Measurements from ENCODE around the gene MBLAC1.

MBLAC1 gene

DNA sequence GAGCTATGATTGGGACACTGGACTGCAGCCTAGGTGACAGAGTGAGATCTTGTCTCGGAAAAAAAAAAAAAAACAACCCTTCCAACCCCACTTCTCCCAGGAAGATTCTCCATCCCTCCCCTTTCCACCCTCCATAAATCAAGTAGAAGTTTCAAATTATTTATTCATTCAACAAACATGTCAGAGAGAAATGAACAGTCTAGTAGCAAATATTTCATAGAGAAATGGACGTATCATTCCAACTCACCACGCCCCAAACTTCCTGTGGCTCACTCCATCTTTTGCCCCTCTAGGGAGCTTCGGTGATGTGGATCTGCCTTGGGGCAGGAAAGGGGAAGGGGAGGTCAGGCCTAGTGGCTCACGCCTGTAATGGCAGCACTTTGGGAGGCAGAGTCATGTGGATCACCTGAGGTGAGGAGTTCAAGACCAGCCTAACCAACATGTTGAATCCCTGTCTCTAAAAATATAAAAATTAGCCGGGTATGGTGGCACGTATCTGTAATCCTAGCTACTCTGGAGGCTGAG is 32.4 kb downstream of the MBLAC1 start:
- Histone ChIP-seq H3K9ac (ENCODE audit: low read length) (no peak overlapping the region), H3K9me3 (ENCODE audit: low read length) (no peaks in the 10 kb centered on the region), H3K36me3 (ENCODE audit: insufficient read depth, low read length) (peaks cover 17% of the 10 kb centered on the region), H3K27me3 (ENCODE audit: control insufficient read depth in 1 of 2, insufficient read depth in 2 of 2, low read length in 2 of 2) (no peaks in the 10 kb centered on the region), H3K4me1 (ENCODE audit: insufficient read depth, low read length) (peaks cover 11% of the 10 kb centered on the region), H3K27ac (ENCODE audit: low read depth, low read length) (peak overlapping the region; percentile 82), H3K4me3 (ENCODE audit: low read depth in 1 of 2, low read length in 2 of 2) (peak overlapping the region; percentile 71 to 91)

DNA sequence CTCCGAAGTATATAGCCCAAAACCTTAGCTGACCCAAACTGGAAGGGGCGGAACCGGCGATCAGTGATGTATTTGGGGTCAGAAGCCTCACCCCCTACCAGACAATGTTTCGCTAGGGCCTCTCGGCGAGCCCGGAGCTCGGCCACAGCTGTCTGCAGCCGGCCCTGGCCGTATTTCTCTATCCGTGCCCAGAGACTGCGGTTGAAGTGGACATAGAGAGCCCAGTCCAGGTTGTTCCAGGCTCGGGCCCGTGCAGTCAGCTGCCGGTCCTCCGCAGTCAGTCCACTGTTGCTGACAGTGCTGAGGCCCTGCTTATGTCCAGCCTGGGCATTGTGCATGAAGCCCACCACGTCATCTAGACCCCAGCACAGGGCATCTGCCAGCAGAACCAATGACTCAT is 33.3 kb downstream of the MBLAC1 start:
- peaks cover 11% of the 10 kb centered on the region for H3K4me1 ChIP-seq (ENCODE audit: insufficient read depth, low read length)
- no peaks in the 10 kb centered on the region for H3K9me3 ChIP-seq (ENCODE audit: low read length)
- no peak overlapping the region for H3K27ac ChIP-seq (ENCODE audit: low read depth, low read length)
- H3K27me3 ChIP-seq (ENCODE audit: control insufficient read depth in 1 of 2, insufficient read depth in 2 of 2, low read length in 2 of 2) = no peaks in the 10 kb centered on the region
- no peak overlapping the region for H3K9ac ChIP-seq (ENCODE audit: low read length)
- H3K4me3 ChIP-seq (ENCODE audit: low read depth in 1 of 2, low read length in 2 of 2) = no peak overlapping the region
- peaks cover 16% of the 10 kb centered on the region for H3K36me3 ChIP-seq (ENCODE audit: insufficient read depth, low read length)

GRCh38 chr7:100163006-100163531 is 36.3 kb downstream of the MBLAC1 start:
- Histone ChIP-seq H3K9me3 (ENCODE audit: low read length) (no peaks in the 10 kb centered on the region), H3K27ac (ENCODE audit: low read depth, low read length) (no peak overlapping the region), H3K36me3 (ENCODE audit: insufficient read depth, low read length) (no peaks in the 10 kb centered on the region), H3K9ac (ENCODE audit: low read length) (no peak overlapping the region), H3K27me3 (ENCODE audit: control insufficient read depth in 1 of 2, insufficient read depth in 2 of 2, low read length in 2 of 2) (no peaks in the 10 kb centered on the region), H3K4me3 (ENCODE audit: low read depth in 1 of 2, low read length in 2 of 2) (no peak overlapping the region), H3K4me1 (ENCODE audit: insufficient read depth, low read length) (peaks cover 22% of the 10 kb centered on the region)

DNA sequence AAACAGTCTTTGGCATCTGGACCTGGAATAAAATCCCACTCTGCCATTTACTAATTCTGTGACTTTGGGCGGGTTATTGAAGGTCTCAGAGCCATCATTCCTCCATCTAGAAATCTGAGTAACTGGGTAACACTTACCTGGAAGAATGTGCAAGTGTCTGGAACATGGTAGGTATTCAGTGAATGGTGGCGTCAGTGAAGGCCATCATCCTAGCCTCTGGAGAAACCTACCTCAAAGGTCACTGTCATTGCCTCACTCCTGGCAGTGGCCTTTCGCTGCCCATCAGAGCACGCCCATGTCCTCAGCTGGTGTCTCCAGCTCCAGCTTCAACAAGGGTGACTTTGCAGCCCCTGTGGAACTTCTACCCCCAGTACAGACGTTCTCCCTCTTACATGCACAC is 37.1 kb downstream of the MBLAC1 start:
- Histone ChIP-seq H3K36me3 (ENCODE audit: insufficient read depth, low read length) (no peaks in the 10 kb centered on the region), H3K27me3 (ENCODE audit: control insufficient read depth in 1 of 2, insufficient read depth in 2 of 2, low read length in 2 of 2) (no peaks in the 10 kb centered on the region), H3K27ac (ENCODE audit: low read depth, low read length) (no peak overlapping the region), H3K4me1 (ENCODE audit: insufficient read depth, low read length) (peaks cover 23% of the 10 kb centered on the region), H3K9me3 (ENCODE audit: low read length) (no peaks in the 10 kb centered on the region), H3K9ac (ENCODE audit: low read length) (no peak overlapping the region), H3K4me3 (ENCODE audit: low read depth in 1 of 2, low read length in 2 of 2) (no peak overlapping the region)

DNA sequence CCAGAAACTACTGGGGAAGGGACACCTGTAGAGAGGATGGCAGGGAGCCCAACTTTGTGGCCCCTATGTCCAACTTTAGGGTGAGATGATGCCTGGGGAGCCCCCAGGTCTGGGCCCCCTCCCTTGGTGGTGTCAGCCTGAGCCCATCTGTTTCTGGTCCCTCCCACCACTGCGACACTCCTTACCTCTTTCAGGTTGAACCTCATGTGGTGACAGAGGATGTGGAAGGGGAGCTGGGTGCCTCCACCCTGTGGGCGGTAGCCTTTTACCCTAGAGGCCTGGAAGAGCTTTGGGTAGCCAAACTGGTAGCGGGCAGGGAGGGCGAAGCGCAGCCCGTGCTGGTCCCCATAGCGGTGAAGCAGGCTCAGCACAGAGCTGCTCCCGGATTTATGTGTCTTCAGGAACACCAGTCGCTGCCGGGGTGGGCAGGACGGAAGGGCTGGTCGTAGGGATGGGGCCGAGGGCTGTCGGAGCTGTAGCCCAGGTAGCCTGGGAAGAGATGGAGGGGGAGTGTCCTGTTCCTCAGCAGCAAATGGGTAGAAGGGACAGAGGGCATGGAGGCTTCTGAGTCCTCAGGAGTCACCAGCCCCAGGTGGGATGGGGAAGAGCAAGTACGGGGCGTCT is 39.7 kb downstream of the MBLAC1 start:
- no peak overlapping the region for H3K4me3 ChIP-seq (ENCODE audit: low read depth in 1 of 2, low read length in 2 of 2)
- H3K27me3 ChIP-seq (ENCODE audit: control insufficient read depth in 1 of 2, insufficient read depth in 2 of 2, low read length in 2 of 2) = peaks cover 0 to 8% of the 10 kb centered on the region in 2 donors
- no peaks in the 10 kb centered on the region for H3K9me3 ChIP-seq (ENCODE audit: low read length)
- H3K27ac ChIP-seq (ENCODE audit: low read depth, low read length) = no peak overlapping the region
- no peak overlapping the region for H3K9ac ChIP-seq (ENCODE audit: low read length)
- peaks cover 19% of the 10 kb centered on the region for H3K4me1 ChIP-seq (ENCODE audit: insufficient read depth, low read length)
- no peaks in the 10 kb centered on the region for H3K36me3 ChIP-seq (ENCODE audit: insufficient read depth, low read length)

DNA sequence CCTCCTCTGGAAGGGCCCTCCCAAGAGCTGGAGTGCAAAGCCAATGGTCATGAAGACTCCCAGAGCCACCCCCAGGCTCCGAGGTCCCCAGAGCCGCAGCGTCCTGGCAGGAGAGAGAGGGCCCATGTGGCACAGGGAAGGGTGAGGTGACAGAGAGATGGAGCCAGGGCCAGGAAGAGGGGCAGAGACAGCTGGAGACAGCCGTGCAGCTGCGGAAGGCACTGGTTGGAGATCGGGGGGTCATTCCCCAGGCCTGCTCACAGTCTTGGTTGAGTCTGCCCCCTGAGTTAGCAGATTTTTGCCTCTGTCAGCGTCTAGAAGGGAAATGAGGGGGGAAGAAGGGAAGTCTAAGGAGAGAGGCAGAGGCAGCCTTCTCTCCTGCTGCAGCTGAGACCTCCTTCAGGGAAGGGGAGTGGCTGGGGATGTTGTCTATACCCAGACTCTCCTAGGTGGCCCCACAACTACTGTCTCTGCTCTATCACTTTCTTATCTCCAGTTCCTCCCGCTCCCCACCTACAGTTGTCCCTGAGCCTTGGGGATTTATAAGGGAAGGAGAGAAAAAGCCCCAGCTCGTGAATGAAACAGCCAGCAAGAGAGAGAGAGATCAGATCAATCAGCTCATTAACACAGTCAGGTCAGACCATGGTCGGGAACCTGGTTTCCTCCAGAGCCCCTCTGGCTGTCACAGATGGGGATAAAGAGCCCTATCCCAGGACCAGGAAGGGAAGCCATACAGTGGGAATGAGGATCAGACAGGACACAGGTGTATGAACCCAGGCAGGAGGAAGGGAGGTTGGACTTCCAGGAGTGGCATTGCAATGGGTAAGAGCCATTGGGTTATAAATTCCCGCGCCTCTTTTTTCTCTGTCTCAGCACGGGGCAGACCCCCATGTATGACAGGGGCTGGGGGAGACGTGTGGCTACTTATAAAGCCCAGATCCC is 40.5 kb downstream of the MBLAC1 start:
- H3K27ac ChIP-seq (ENCODE audit: low read depth, low read length) = peak overlapping the region; percentile 78
- H3K4me3 ChIP-seq (ENCODE audit: low read depth in 1 of 2, low read length in 2 of 2) = peak overlapping the region in 1 of 2 donors; percentile 78
- H3K36me3 ChIP-seq (ENCODE audit: insufficient read depth, low read length) = no peaks in the 10 kb centered on the region
- H3K9ac ChIP-seq (ENCODE audit: low read length) = peak overlapping the region; percentile 71
- peaks cover 0 to 8% of the 10 kb centered on the region in 2 donors for H3K27me3 ChIP-seq (ENCODE audit: control insufficient read depth in 1 of 2, insufficient read depth in 2 of 2, low read length in 2 of 2)
- peaks cover 19% of the 10 kb centered on the region for H3K4me1 ChIP-seq (ENCODE audit: insufficient read depth, low read length)
- H3K9me3 ChIP-seq (ENCODE audit: low read length) = no peaks in the 10 kb centered on the region

GRCh38 chr7:100167912-100168323 is 41.2 kb downstream of the MBLAC1 start:
- H3K4me3 ChIP-seq (ENCODE audit: low read depth in 1 of 2, low read length in 2 of 2) = peak overlapping the region; percentile 43 to 78
- peaks cover 19% of the 10 kb centered on the region for H3K4me1 ChIP-seq (ENCODE audit: insufficient read depth, low read length)
- H3K27ac ChIP-seq (ENCODE audit: low read depth, low read length) = peak overlapping the region; percentile 78
- no peaks in the 10 kb centered on the region for H3K9me3 ChIP-seq (ENCODE audit: low read length)
- peaks cover 0 to 8% of the 10 kb centered on the region in 2 donors for H3K27me3 ChIP-seq (ENCODE audit: control insufficient read depth in 1 of 2, insufficient read depth in 2 of 2, low read length in 2 of 2)
- no peaks in the 10 kb centered on the region for H3K36me3 ChIP-seq (ENCODE audit: insufficient read depth, low read length)
- peak overlapping the region; percentile 71 for H3K9ac ChIP-seq (ENCODE audit: low read length)

- Histone ChIP-seq H3K4me1 (ENCODE audit: insufficient read depth, low read length) (peaks cover 19% of the 10 kb centered on the region), H3K9me3 (ENCODE audit: low read length) (no peaks in the 10 kb centered on the region), H3K9ac (ENCODE audit: low read length) (peak overlapping the region; percentile 71), H3K27ac (ENCODE audit: low read depth, low read length) (no peak overlapping the region), H3K36me3 (ENCODE audit: insufficient read depth, low read length) (no peaks in the 10 kb centered on the region), H3K4me3 (ENCODE audit: low read depth in 1 of 2, low read length in 2 of 2) (peak overlapping the region in 1 of 2 donors; percentile 78), H3K27me3 (ENCODE audit: control insufficient read depth in 1 of 2, insufficient read depth in 2 of 2, low read length in 2 of 2) (peaks cover 0 to 8% of the 10 kb centered on the region in 2 donors)
Measured at GRCh38 chr7:100169147-100169850, 42.5 kb downstream of the MBLAC1 start.

- Histone ChIP-seq H3K27ac (ENCODE audit: low read depth, low read length) (no peak overlapping the region), H3K27me3 (ENCODE audit: control insufficient read depth in 1 of 2, insufficient read depth in 2 of 2, low read length in 2 of 2) (peaks cover 0 to 8% of the 10 kb centered on the region in 2 donors), H3K9ac (ENCODE audit: low read length) (no peak overlapping the region), H3K4me1 (ENCODE audit: insufficient read depth, low read length) (peaks cover 19% of the 10 kb centered on the region), H3K36me3 (ENCODE audit: insufficient read depth, low read length) (no peaks in the 10 kb centered on the region), H3K9me3 (ENCODE audit: low read length) (no peaks in the 10 kb centered on the region), H3K4me3 (ENCODE audit: low read depth in 1 of 2, low read length in 2 of 2) (no peak overlapping the region)
Measured at GRCh38 chr7:100170101-100170897, 43.5 kb downstream of the MBLAC1 start.

DNA sequence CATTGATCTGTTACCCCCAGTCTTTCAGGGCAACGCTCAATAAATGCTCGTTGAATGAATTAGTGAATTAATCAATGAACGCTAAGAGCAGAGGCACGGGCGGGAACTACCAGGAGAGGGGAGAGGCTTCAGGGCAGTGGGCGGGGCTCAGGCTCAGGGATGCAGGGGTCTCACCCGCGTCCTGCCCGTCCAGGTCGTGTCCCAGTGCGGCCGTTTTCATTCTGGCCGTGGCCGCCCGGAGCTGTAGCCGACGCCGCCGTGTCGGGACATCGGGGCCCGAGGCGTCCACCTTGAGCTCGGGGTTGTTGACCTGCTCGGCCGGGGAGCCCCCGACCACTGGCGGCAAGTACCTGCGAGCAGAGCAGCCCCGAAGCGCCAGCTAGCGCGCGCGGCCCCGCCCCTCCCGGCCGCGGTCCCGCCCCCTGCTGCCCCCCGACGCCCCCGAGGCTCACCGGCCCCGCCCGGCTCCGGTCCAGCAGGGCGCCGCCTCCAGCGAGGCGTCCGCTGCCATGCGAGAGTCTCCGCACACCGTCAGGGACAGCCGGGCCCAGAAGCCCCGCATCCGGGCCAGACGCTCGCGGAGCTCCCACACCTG is 44.4 kb downstream of the MBLAC1 start:
- no peaks in the 10 kb centered on the region for H3K9me3 ChIP-seq (ENCODE audit: low read length)
- no peak overlapping the region for H3K9ac ChIP-seq (ENCODE audit: low read length)
- H3K27me3 ChIP-seq (ENCODE audit: control insufficient read depth in 1 of 2, insufficient read depth in 2 of 2, low read length in 2 of 2) = peaks cover 0 to 8% of the 10 kb centered on the region in 2 donors
- H3K27ac ChIP-seq (ENCODE audit: low read depth, low read length) = peak overlapping the region; percentile 34
- H3K4me1 ChIP-seq (ENCODE audit: insufficient read depth, low read length) = peaks cover 19% of the 10 kb centered on the region
- H3K36me3 ChIP-seq (ENCODE audit: insufficient read depth, low read length) = no peaks in the 10 kb centered on the region
- peak overlapping the region; percentile 45 to 61 for H3K4me3 ChIP-seq (ENCODE audit: low read depth in 1 of 2, low read length in 2 of 2)
